D721Med (cell line): ENCODE measurements around the gene VAV3.
"Not testable (repeated sequence)": the region's sequence is repeated elsewhere in the genome, so short reads cannot be mapped to it uniquely, and the experiment has no call there.

ENCODE experiments used
- DNase-seq: peaks from one replicate; pipeline ENCODE4 v3.0.0; 2011; ENCODE audit warnings: low spot score; ENCODE audit not compliant: insufficient read length
- FAIRE-seq: peaks from 2 replicates; lab custom pipeline; 2011; peaks lifted over from hg19 to GRCh38; lab: Jason Lieb, UNC
- TF ChIP-seq, protein P1 (sequence below): IDR thresholded peaks from 2 replicates; pipeline ENCODE4 v1.5.1; 2012; ENCODE audit warnings: mild to moderate bottlenecking, control low read depth; ENCODE audit not compliant: insufficient read depth; ENCODE audit errors: missing control alignments

VAV3 gene

GRCh38 chr1:107866870-107867269 lies 98.1 kb downstream of the VAV3 start:
- no peak for FAIRE-seq
- no peak for DNase-seq
- TF ChIP-seq, protein P1, sequence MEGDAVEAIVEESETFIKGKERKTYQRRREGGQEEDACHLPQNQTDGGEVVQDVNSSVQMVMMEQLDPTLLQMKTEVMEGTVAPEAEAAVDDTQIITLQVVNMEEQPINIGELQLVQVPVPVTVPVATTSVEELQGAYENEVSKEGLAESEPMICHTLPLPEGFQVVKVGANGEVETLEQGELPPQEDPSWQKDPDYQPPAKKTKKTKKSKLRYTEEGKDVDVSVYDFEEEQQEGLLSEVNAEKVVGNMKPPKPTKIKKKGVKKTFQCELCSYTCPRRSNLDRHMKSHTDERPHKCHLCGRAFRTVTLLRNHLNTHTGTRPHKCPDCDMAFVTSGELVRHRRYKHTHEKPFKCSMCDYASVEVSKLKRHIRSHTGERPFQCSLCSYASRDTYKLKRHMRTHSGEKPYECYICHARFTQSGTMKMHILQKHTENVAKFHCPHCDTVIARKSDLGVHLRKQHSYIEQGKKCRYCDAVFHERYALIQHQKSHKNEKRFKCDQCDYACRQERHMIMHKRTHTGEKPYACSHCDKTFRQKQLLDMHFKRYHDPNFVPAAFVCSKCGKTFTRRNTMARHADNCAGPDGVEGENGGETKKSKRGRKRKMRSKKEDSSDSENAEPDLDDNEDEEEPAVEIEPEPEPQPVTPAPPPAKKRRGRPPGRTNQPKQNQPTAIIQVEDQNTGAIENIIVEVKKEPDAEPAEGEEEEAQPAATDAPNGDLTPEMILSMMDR, result no peak

DNA sequence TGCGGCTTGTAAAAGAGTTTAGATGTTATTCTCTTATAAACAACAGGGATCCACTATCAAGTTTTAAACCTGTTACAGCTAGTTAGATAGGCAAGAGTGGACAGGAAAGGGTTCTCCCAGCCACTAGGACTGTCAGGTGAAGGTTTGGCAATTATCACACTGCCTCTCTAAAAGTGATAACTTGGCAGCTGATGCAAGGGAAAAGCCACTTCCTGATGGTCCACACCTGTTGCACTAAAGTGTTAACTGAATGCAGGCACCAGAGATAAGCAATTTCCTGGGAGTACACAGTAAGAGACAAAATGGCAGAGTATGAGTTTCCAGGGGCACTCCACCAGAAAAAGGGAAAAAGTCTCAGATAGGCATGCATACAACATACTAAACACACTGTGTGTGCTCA lies 99.4 kb downstream of the VAV3 start:
- TF ChIP-seq, protein P1, result no peak
- DNase-seq, result no peak
- no peak for FAIRE-seq

GRCh38 chr1:107863342-107863741 lies 101.6 kb downstream of the VAV3 start:
- FAIRE-seq (no peak), DNase-seq (no peak)
- TF ChIP-seq, protein P1, result no peak

GRCh38 chr1:107862064-107862463 lies 102.9 kb downstream of the VAV3 start:
- TF ChIP-seq, protein P1, result no peak
- DNase-seq (no peak), FAIRE-seq (no peak)

GRCh38 chr1:107858323-107858722 lies 106.7 kb downstream of the VAV3 start:
- FAIRE-seq (no peak), DNase-seq (no peak)

DNA sequence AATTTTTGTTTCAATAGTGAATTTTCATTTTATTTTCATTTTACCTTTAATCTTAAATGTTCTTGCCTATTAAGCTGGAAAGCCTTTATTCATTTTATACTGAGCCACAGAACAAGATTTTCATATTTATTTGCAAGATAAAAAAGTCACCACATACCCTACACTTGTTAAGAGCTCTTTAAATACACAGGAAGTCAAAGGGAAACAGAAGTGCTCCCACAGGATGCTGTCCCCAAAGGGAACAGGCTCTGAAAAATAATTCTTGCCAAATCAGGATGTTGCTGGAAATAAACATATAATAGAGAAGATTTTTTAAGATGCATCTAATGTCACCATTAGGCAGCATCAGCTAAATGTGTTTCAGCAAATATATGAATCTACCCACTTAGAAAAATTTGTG lies 113.6 kb downstream of the VAV3 start:
- DNase-seq (no peak), FAIRE-seq (no peak)
- TF ChIP-seq, protein P1, result no peak

More at GRCh38 chr1:107858323-107858722, 106.7 kb downstream of the VAV3 start:
- TF ChIP-seq, protein P1, result no peak

GRCh38 chr1:107844541-107845194 lies 120.3 kb downstream of the VAV3 start:
- DNase-seq, FAIRE-seq: not testable (repeated sequence)

GRCh38 chr1:107843989-107844388 lies 121.0 kb downstream of the VAV3 start:
- DNase-seq, result no peak
- TF ChIP-seq, protein P1, result no peak
- no peak for FAIRE-seq
